Measurements from ENCODE around the gene ZNF74.
A peak's percentile ranks its signal among the peaks of the same experiment; 100 is the strongest.
"Not testable (repeated sequence)": the region's sequence is repeated elsewhere in the genome, so short reads cannot be mapped to it uniquely, and the experiment has no call there.

ZNF74 gene

DNA sequence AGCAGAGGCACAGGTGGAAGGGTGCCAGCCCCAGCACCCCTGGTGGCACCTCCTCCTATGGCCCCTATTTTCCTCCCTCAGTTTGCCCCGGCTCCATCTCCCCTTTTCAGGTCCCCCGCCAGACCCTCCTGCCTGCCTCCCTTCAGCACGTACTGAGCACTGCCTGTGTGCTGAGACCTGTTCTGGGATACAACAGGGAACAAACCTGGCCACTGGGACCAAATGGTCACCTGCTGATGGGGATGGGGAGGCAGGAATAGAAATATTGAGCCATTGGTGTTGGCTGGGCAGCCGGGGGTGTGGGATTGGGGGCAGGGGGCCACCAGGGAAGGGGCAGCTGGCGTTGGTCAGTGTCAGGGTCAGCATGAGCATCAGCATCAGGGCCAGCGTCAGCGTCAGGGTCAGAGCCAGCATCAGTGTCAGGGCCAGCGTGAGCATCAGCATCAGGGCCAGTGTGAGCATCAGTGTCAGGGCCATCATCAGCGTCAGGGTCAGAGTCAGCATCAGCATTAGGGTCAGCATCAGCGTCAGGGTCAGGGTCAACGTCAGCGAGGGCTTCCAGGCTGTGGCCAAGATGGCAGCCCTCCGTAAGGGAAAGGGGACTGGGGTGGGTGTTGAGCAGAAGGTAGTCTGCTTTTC lies 7.5 kb downstream of the ZNF74 start:
- DNase-seq, result no peak

DNA sequence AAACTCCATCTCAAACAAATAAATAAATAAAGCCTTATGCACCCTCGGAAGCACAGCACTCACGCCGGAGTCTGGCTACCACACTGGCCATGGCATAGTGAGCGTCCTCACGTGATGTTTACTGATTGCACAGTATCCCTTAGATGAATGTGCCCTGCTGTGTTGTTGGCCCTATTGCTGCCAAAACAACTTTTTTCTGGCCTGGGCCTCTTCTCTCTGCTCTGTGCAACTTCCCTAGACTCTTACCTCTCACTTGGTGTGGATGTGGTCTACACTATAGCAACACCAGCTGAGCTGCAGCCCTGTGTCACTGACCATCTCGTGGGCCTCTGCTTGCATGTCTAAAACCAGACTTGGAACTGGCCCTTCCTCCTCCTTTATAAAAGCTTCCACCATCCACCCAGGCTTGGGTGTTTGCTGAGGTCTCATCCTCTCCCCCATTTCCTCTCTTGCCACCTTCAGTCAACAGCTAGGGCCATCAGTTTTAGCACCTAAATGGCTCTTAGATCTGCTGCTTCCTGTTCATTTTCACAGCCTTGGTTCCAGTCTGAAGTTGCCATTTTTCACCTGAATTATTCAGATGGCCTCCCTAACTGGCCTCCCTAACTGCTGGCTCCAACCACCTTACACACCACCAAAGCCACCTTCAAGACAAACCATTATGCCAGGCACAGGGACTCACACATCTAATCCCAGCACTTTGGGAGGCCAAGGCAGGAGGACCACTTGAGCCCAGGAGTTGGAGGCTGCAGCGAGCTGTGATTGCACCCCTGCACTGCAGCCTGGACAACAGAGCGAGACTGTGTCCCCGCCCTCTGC lies 9.2 kb downstream of the ZNF74 start:
- peak in 1 of 2 donors; percentile 11 for DNase-seq

DNA sequence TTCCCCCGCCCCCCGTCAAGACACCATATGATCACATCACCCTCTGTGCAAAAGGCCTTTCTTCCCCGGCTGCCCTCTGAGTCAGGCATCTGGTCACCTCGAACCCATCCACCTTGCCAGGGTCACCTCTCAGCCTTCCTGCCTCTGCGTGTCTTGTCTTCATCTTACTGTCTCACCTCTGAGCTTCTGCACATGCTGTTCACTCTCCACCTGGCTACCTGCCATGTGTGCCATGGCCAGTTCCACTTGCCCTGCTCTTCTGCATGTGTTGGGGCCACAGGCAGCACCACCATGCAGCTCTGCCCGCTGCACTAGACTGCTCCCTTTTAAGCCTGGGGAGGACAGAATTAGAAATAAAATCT lies 9.8 kb downstream of the ZNF74 start:
- DNase-seq, result no peak

DNA sequence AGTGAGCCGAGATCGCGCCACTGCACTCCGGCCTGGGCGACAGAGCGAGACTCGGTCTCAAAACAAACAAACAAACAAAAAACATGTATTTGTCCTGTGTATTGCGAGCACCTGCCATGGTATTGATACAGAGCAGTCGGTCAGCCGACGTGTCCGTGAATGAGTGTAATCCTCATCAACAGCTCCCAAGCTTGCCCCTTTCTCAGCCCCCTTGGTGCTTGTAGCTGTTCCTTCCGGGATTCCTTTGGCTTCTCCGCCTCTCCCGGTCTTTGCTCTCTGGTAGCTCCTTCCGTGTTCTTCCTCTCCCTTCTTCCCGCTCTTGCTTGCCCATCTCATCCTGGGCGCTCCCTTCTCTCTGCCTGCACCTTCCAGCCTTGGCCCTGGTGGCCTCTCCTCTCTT lies 10.9 kb downstream of the ZNF74 start:
- no peak for DNase-seq

DNA sequence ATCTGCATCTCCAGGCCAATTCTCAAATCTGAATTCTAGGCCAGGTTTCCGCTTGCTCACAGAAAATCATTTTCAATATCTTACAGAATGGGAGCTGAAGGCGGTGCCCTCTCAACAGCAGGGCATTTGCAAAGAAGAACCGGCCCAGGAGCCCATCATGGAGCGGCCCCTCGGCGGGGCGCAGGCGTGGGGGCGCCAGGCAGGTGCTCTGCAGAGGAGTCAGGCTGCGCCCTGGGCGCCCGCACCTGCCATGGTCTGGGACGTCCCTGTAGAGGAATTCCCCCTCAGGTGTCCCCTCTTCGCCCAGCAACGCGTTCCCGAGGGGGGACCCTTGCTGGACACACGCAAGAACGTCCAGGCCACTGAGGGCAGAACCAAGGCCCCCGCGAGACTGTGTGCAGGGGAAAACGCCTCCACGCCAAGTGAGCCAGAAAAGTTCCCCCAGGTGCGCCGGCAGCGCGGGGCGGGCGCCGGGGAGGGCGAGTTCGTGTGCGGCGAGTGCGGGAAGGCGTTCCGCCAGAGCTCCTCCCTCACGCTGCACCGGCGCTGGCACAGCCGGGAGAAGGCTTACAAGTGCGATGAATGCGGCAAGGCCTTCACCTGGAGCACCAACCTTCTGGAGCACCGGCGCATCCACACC lies 11.5 kb downstream of the ZNF74 start:
- DNase-seq, result peak in 1 of 2 donors; percentile 11

DNA sequence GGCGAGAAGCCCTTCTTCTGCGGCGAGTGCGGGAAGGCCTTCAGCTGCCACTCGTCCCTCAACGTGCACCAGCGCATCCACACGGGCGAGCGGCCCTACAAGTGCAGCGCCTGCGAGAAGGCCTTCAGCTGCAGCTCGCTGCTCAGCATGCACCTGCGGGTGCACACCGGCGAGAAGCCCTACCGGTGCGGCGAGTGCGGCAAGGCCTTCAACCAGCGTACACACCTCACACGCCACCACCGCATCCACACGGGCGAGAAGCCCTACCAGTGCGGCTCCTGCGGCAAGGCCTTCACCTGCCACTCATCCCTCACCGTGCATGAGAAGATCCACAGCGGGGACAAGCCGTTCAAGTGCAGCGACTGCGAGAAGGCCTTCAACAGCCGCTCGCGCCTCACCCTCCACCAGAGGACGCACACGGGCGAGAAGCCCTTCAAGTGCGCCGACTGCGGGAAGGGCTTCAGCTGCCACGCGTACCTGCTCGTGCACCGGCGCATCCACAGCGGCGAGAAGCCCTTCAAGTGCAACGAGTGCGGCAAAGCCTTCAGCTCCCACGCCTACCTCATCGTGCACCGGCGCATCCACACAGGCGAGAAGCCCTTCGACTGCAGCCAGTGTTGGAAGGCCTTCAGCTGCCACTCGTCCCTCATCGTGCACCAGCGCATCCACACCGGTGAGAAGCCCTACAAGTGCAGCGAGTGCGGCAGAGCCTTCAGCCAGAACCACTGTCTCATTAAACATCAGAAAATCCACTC lies 12.2 kb downstream of the ZNF74 start:
- DNase-seq, result peak in 1 of 2 donors; percentile 7

DNA sequence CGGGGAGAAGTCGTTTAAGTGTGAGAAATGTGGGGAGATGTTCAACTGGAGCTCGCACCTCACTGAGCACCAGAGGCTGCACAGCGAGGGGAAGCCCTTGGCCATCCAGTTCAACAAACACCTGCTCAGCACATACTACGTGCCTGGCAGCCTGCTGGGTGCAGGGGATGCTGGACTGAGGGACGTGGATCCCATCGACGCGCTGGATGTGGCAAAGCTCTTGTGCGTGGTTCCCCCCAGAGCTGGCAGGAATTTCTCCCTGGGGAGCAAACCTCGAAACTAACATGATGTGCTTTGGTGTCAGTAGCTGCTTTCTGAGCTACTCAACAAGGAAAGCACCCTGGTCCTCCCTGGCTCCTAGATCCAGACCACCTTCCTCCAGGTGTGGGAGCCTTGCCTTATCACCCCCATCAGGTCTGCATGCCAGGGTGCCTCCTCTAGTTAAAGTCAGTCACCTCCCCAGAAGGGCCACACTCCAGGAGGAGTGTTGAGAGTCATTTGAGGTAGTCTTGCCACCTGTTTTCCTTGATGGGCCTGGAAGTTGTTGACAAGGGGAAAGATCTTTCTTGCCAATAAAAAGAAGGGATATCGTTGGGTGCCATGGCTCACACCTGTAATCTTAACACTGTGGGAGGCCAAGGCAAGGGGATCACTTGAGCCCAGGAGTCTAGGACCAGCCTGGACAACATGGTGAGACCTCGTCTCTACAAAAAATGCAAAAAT lies 12.9 kb downstream of the ZNF74 start:
- DNase-seq, result peak in 1 of 2 donors; percentile 4

DNA sequence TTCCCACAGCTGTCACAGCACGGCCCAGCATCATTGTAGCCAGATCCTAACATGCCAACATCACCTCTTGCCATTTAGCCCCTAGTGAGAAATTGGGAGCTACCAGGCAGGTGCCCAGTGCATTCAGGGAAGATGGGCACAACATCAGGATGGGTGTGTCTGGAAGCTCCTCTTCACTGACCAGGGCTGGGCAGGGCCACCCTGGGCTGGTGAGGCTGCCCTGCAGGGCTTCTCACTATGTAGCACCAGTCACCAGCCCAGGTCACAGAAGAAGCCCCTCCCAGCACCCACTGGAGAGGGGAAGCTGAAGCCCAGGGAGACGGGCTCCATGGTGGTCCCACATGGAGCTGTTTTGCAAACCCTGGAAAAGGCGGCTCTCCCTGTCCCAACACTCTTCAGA lies 13.9 kb downstream of the ZNF74 start:
- DNase-seq, result peak in 1 of 2 donors; percentile 9

DNA sequence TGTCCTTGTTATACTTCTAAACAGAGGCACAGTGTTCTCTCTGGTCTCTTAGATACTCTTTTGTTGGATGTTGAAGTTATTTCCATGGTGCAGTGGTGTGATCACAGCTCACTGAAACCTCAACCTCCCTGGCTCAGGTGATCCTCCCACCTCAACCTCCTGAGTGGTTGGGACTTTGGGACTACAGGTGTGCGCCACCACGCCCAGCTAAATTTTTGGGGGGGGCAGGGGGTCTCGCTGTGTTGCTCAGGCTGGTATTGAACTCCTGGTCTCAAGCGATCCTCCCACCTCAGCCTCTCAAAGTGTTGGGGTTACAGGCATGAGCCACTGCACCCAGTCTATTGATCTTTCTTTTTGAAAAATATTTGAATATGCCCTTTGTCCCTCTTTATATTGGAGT lies 14.9 kb downstream of the ZNF74 start:
- DNase-seq, result no peak

DNA sequence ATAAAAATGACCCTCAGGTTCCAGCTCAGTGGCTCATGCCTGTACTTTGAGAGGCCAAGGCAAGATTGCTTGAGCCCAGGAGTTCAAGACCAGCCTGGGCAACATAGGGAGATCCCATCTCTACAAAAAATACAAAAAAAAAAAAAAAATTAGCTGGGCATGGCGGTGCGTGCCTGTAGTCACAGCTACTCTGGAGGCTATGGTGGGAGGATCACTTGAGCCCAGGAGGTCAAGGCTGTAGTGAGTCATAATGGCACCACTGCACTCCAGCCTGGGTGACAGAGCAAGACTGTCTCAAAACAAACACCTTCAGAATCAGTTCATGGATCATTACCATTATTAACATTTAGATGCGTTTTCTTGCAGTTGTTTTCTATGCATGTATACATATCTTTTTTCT lies 15.4 kb downstream of the ZNF74 start:
- not testable (repeated sequence) for DNase-seq

DNA sequence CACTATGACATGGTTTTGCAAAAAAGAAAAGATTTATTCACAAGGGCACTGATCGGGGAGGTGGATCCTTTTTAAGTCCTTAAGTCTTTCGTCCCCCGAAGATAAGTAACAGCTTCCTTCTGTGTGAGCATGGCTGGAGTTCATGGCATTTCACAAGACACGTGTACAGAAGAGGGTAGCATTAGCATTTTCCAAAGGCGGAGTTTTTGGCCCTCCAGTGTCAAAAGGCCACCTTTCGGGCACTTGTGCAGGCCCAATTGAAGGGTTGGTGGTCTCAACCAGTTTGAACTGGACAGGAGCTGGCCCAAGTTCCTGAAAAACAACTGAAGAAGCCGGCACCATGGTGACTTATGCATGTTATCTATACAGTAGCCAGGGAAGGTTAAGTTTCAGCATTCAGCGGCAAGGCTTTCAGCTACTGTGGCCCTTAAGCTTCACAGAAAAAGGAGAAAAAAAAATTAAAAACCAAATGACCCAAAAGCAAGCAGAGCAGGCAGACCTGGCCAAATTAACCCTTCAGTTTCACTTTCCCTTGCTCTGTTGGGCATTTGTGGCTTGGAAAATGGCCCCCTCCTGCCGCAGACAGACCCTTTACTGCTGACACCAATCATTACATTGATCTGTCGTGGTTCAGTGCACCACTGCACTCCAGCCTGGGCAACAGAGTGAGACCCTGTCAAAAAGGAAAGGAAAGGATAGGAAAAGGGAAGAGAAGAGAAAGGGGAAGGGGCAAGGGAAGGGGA lies 18.7 kb downstream of the ZNF74 start:
- no peak for DNase-seq

DNA sequence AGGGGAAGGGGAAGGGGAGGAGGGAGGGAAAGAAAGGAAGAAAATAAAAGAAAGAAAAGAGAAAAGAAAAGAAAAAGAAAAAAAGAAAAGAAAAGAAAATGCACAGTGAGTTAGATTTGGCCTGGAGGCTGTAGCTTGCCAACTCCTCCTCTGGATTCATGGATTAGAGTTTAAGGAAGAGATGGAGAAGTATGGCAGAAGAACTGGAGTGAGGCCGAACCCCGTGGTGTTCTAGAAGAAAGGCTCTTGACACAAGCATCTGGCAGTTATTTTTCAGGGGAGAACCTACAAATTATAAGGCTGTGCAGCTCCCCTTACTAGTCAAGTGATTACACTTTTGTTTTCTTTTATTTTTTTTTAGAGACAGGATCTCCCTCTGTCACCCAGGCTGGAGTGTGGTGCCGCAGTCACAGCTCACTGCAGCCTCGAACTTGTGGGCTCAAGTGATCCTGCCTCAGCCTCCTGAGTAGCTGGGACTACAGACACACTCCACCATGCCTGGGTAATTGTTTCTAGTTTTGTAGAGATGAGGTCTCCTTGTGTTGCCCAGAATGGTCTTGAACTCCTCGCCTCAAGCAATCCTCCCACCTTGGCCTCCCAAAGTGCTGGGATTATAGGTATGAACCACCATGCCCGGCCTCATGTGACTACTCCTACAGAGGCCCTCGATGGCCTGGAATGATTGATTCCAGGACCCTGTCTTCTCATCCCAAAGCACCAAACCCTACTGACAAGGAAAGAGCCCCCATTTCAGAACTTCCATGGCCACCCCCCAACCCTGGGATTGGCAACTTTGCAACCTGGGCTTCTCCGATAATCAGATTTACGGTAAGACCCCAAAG lies 19.5 kb downstream of the ZNF74 start:
- DNase-seq, result no peak

DNA sequence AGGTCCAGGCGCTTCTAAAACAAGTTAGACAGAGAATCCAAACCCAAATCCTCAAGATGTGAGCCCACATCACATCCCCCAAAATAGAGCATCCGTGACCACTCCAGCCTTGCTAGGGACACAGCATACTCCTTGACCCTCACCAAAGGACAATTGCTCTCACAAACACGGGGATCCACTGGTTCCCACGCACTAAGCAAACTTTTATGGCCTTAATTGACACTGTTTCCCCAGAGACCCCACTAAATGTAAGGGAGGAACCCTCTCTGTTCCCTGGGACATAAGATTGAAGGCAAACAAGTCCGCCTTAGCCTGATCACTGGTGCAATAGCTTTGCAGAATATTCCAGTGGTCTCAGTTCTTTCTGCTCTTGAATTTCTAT lies 20.1 kb downstream of the ZNF74 start:
- no peak for DNase-seq

DNA sequence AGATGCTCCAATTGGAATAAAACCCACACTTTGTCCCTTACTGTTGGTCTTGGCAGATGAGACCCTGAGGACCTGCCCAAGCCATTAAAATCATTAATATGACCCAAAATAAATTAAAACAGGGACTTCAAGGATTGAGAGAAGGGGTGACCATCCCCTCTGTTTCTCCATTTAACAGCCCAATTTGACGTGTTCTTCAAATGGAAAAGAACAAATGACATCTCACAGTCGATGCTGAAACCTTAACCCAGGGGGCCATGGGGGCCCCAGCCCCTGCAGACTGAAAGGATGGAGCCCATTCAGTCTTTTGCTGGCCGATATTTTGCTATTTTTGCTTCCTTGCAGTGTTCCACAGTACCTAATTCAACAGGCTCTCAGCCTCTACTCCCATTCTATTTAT lies 20.5 kb downstream of the ZNF74 start:
- DNase-seq, result no peak

DNA sequence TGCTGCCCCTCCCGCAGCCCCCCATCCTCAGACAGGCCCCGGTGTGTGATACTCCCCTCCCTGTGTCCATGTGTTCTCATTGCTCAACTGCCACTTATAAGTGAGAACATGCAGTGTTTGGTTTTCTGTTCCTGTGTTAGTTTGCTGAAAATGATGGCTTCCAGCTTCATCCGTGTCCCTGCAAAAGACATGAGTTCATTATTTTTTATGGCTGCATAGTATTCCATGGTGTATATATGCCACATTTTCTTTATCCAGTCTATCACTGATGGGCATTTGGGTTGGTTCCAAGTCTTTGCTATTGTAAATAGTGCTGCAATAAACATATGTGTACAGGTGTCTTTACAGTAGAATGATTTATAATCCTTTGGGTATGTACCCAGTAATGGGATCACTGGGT lies 21.3 kb downstream of the ZNF74 start:
- DNase-seq, result not testable (repeated sequence)

DNA sequence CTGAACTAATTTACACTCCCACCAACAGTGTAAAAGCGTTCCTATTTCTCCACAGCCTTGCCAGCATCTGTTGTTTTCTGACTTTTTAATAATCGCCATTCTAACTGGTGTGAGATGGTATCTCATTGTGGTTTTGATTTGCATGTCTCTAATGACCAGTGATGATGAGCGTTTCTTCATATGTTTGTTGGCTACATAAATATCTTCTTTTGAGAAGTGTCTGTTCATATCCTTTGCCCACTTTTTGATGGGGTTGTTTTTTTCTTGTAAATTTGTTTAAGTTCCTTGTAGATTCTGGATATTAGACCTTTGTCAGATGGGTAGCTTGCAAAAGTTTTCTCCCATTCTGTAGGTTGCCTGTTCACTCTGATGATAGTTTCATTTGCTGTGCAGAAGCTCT lies 21.7 kb downstream of the ZNF74 start:
- DNase-seq, result not testable (repeated sequence)

DNA sequence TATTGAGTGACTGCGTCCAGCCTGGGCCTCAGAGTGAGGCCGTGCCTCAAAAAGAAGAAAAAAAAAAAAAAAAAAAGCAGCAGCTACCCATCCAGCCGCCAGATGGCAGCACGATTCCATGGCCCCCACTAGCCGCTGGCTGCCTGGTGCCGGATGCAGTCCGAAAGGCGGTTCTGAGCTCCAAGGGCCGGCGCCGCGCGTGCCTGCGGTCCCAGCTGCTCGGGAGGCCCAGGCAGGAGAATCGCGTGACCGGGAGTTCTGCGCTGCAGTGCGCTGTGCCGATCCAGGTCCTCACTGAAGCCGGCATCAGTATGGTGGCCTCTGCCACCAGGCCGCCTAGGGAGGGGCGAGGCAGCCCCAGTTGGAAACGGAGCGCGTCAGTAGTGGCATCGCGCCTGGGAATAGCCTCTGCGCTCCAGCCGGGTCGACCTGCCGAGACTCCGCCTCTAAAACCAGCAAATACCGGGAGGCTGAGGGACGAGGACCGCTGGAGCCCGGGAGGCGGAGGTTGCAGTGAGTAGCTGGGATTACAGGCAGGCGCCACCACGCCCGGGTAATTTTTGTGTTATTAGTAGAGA lies 24.3 kb downstream of the ZNF74 start:
- peak; percentile 74 to 77 for DNase-seq

DNA sequence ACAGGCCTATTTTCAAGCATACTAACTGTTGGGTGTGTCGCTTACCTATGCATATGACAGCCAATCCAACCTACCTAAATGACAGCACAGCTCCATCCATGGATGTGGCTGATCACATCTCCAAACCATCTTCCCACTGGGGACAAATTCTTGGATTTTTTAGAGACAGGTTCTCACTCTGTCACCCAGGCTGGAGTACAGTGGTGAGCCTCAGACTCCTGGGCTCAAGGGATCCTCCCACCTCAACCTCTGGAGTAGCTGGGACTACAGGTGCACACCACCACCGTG lies 25.7 kb downstream of the ZNF74 start:
- no peak for DNase-seq

DNA sequence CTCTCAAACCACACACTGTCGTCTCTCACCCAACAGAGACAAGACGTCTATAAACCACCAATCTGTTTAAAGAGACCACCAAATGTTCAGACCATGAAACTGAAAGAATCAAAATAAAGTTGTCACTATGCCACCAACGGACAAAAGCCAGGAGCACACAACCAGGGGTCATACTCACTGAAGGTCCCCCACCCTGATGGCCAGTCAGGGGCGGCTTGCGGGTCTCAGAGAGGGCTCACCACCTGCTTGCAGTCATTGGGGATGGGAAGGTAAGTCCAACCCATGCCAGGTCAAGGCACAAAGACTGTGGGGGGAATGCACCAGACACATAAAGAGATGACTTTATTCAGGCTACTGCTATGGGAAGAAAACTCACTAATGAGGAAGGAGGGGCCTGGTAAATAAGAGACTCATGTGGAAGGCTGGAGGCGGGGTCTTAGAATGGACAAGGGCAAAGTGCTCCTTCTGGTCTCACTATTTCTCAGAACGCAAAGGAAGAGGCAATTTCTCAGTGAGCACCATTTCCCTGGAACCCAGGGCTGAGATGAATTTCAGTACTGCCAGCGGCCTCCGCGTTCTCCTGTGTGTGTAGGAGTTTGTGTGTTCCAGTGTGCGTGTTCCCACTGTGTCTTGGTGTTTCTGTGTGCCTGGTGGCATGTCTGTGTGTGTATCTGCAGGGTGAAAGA lies 26.3 kb downstream of the ZNF74 start:
- no peak for DNase-seq

DNA sequence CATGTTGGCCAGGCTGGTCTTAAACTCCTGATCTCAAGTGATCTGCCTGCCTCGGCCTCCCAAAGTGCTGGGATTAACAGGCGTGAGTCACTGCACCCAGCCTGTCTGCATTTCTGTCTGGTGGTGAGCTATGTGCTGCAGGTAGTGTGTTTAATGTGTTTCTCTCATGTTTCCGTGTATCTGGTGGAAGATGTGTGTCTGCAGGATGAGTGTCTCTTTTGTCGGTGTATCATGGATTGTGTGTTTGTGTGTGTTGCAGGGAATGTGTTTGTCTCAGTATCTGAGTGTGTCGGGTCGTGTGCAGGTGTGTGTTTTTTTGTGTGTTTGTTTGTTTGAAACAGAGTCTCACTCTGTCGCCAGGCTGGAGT lies 27.5 kb downstream of the ZNF74 start:
- DNase-seq, result no peak

All from stimulated activated CD4-positive, alpha-beta T cell treated with anti-CD3 and anti-CD28 coated beads, Interleukin-2, amount 100 ng/mL, for 24 hours (primary cell).